ENCODE results near the gene PCDHGA11. TPM values are rescaled to one million over a fixed set of nuclear protein-coding genes. Genes with fewer than 3 reads are reported as not detected.
"Not testable (repeated sequence)": the region's sequence is repeated elsewhere in the genome, so short reads cannot be mapped to it uniquely, and the experiment has no call there.

PCDHGA11 gene
- total RNA-seq, 1 donor, result 12.3 TPM

GRCh38 chr5:141415275-141415618 lies 5.6 kb upstream of the PCDHGA11 start:
- not testable (repeated sequence) for H4K20me1 ChIP-seq (ENCODE audit: insufficient read depth, low read length); H3K27ac ChIP-seq (ENCODE audit: low read depth, low read length); H3K4me3 ChIP-seq (ENCODE audit: insufficient read depth, low read length); DNase-seq (ENCODE audit: insufficient read length, low spot score, missing footprints); H3K36me3 ChIP-seq (ENCODE audit: insufficient read depth, low read length); H3K4me2 ChIP-seq (ENCODE audit: insufficient read depth, low read length); H3K79me2 ChIP-seq (ENCODE audit: insufficient read depth, low read length); H3K9me3 ChIP-seq (ENCODE audit: low read depth, low read length); H3K4me1 ChIP-seq (ENCODE audit: insufficient read depth, low read length); H2AFZ ChIP-seq (ENCODE audit: low read length); H3K27me3 ChIP-seq (ENCODE audit: insufficient read depth, low read length)

DNA sequence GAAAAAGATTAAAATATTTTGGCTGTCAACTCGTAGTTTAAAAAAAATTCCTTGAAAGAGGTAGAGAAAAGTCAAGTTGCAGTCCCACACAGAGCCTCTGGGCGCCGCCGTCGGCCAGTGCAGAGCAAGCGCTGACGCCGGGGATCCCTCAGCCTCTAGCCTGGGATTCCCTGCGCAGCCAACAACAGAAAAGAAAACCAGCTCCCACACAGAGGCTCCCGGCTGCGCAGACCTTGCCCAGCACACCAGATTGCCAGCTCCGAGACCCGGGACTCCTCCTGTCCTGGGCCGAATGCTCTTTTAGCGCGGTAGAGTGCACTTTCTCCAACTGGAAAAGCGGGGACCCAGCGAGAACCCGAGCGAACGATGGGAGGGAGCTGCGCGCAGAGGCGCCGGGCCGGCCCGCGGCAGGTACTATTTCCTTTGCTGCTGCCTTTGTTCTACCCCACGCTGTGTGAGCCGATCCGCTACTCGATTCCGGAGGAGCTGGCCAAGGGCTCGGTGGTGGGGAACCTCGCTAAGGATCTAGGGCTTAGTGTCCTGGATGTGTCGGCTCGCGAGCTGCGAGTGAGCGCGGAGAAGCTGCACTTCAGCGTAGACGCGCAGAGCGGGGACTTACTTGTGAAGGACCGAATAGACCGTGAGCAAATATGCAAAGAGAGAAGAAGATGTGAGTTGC lies 3.2 kb upstream of the PCDHGA11 start, which contains the start of gene PCDHGB7:
TSS of gene PCDHGB7 (plus strand) at position 184 of the 679 bp plus-strand sequence. CDS start at position 367, 183 bp downstream.
- H3K27me3 ChIP-seq (ENCODE audit: insufficient read depth, low read length); H4K20me1 ChIP-seq (ENCODE audit: insufficient read depth, low read length); H3K4me1 ChIP-seq (ENCODE audit: insufficient read depth, low read length); H3K79me2 ChIP-seq (ENCODE audit: insufficient read depth, low read length); H3K36me3 ChIP-seq (ENCODE audit: insufficient read depth, low read length); H3K27ac ChIP-seq (ENCODE audit: low read depth, low read length): not testable (repeated sequence)
- peak within 1 kb of the TSS; percentile 70 for H3K4me3 ChIP-seq (ENCODE audit: insufficient read depth, low read length)
- H3K9me3 ChIP-seq (ENCODE audit: low read depth, low read length), result peaks cover 11% of the 10 kb centered on the region
- peak; percentile 81 for TF ChIP-seq CTCF (IDR thresholded peaks at IDR 0.05; ENCODE audit: extremely low read depth, low read depth, low read length)
- peak; percentile 94 for DNase-seq (ENCODE audit: insufficient read length, low spot score, missing footprints)
- H3K4me2 ChIP-seq (ENCODE audit: insufficient read depth, low read length), result peak within 1 kb of the TSS; percentile 75
- H2AFZ ChIP-seq (ENCODE audit: low read length), result peak within 1 kb of the TSS; percentile 45

DNA sequence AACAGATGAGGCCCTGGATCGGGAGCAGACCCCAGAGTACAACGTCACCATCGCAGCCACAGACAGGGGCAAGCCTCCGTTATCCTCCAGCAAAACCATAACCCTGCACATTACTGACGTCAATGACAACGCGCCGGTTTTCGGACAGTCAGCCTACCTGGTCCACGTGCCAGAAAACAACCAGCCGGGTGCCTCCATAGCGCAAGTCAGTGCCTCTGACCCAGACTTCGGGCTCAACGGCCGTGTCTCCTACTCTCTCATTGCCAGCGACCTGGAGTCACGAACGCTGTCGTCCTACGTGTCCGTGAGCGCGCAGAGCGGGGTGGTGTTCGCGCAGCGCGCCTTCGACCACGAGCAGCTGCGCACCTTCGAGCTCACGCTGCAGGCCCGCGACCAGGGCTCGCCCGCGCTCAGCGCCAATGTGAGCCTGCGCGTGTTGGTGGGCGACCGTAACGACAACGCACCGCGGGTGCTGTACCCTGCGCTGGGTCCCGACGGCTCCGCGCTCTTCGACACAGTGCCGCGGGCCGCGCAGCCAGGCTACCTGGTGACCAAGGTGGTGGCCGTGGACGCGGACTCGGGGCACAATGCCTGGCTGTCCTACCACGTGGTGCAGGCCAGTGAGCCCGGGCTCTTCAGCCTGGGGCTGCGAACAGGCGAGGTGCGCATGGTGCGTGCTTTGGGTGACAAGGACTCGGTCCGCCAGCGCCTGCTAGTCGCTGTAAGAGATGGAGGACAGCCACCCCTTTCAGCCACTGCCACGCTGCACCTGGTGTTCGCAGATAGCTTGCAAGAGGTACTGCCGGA lies 1.6 kb upstream of the PCDHGA11 start:
- no peaks in the 10 kb centered on the region for H3K36me3 ChIP-seq (ENCODE audit: insufficient read depth, low read length)
- H3K9me3 ChIP-seq (ENCODE audit: low read depth, low read length), result peaks cover 15% of the 10 kb centered on the region
- H3K79me2 ChIP-seq (ENCODE audit: insufficient read depth, low read length), result peaks cover 11% of the 10 kb centered on the region
- DNase-seq (ENCODE audit: insufficient read length, low spot score, missing footprints), result no peak
- no peaks in the 10 kb centered on the region for H4K20me1 ChIP-seq (ENCODE audit: insufficient read depth, low read length)
- H2AFZ ChIP-seq (ENCODE audit: low read length), result no peak overlapping the region
- H3K4me3 ChIP-seq (ENCODE audit: insufficient read depth, low read length), result peak overlapping the region; percentile 14
- TF ChIP-seq CTCF (IDR thresholded peaks at IDR 0.05; ENCODE audit: extremely low read depth, low read depth, low read length), result no peak
- no peaks in the 10 kb centered on the region for H3K27me3 ChIP-seq (ENCODE audit: insufficient read depth, low read length)
- H3K27ac ChIP-seq (ENCODE audit: low read depth, low read length), result no peak overlapping the region
- no peak overlapping the region for H3K4me2 ChIP-seq (ENCODE audit: insufficient read depth, low read length)
- H3K4me1 ChIP-seq (ENCODE audit: insufficient read depth, low read length), result peaks cover 8% of the 10 kb centered on the region

GRCh38 chr5:141421489-141421855 lies 621 bp downstream of the PCDHGA11 start:
- H3K4me3 ChIP-seq (ENCODE audit: insufficient read depth, low read length), result peak overlapping the region; percentile 79
- no peak for TF ChIP-seq CTCF (IDR thresholded peaks at IDR 0.05; ENCODE audit: extremely low read depth, low read depth, low read length)
- H3K4me1 ChIP-seq (ENCODE audit: insufficient read depth, low read length), result peaks cover 8% of the 10 kb centered on the region
- H3K27me3 ChIP-seq (ENCODE audit: insufficient read depth, low read length), result no peaks in the 10 kb centered on the region
- DNase-seq (ENCODE audit: insufficient read length, low spot score, missing footprints), result no peak
- peaks cover 15% of the 10 kb centered on the region for H3K9me3 ChIP-seq (ENCODE audit: low read depth, low read length)
- H3K36me3 ChIP-seq (ENCODE audit: insufficient read depth, low read length), result no peaks in the 10 kb centered on the region
- no peaks in the 10 kb centered on the region for H4K20me1 ChIP-seq (ENCODE audit: insufficient read depth, low read length)
- peak overlapping the region; percentile 80 for H2AFZ ChIP-seq (ENCODE audit: low read length)
- peak overlapping the region; percentile 36 for H3K27ac ChIP-seq (ENCODE audit: low read depth, low read length)
- H3K79me2 ChIP-seq (ENCODE audit: insufficient read depth, low read length), result peaks cover 12% of the 10 kb centered on the region
- peak overlapping the region; percentile 83 for H3K4me2 ChIP-seq (ENCODE audit: insufficient read depth, low read length)

All from osteoblast (primary cell).